ENCODE data around the gene ARSG. TPM values are rescaled to one million over a fixed set of nuclear protein-coding genes. Genes with fewer than 3 reads are reported as not detected.
A peak's percentile ranks its signal among the peaks of the same experiment; 100 is the strongest.

The ARSG gene
- total RNA-seq, 4 donors from 2014 or later: 9.1 to 28.3 (median 18.1) TPM

- no peak overlapping the region for H3K27ac ChIP-seq
- no peaks in the 10 kb centered on the region for H3K36me3 ChIP-seq
- H3K9me3 ChIP-seq: no peaks in the 10 kb centered on the region
- 72 to 81% methylated on average over 3 to 4 of the region's 4 CpGs for WGBS, 2 donors
- intact Hi-C loops (cut with DNase I): no loop called here
- DNase-seq: no peak
- H3K4me3 ChIP-seq (replicated peaks in 1 of 3): no peak overlapping the region
- no peaks in the 10 kb centered on the region for H3K4me1 ChIP-seq
- TF ChIP-seq POLR2A (IDR thresholded peaks at IDR 0.05) (no peak), CTCF (IDR thresholded peaks at IDR 0.05) (no peak)
- no peaks in the 10 kb centered on the region for H3K27me3 ChIP-seq
These were observed 53.4 kb downstream of the ARSG start for GRCh38 chr17:68344701-68345136.

GRCh38 chr17:68346448-68346847, 55.2 kb downstream of the ARSG start:
- Histone ChIP-seq H3K27me3 (no peaks in the 10 kb centered on the region), H3K27ac (no peak overlapping the region), H3K9me3 (no peaks in the 10 kb centered on the region), H3K4me1 (no peaks in the 10 kb centered on the region), H3K4me3 (replicated peaks in 1 of 3) (no peak overlapping the region), H3K36me3 (no peaks in the 10 kb centered on the region)
- DNase-seq: peak in 1 of 2 donors; percentile 10
- intact Hi-C loops (cut with DNase I): no loop called here
- no peak for TF ChIP-seq POLR2A (IDR thresholded peaks at IDR 0.05)
- no peak for TF ChIP-seq CTCF (IDR thresholded peaks at IDR 0.05)
- 81 to 90% methylated on average over 13 of the region's 13 CpGs for WGBS, 2 donors

- no peaks in the 10 kb centered on the region for H3K9me3 ChIP-seq
- H3K4me1 ChIP-seq: no peaks in the 10 kb centered on the region
- TF ChIP-seq POLR2A (IDR thresholded peaks at IDR 0.05) (no peak), CTCF (IDR thresholded peaks at IDR 0.05) (no peak)
- H3K4me3 ChIP-seq (replicated peaks in 1 of 3): no peak overlapping the region
- H3K27ac ChIP-seq: no peak overlapping the region
- H3K36me3 ChIP-seq: no peaks in the 10 kb centered on the region
- no peak for DNase-seq
- 89 to 90% methylated on average over 6 of the region's 6 CpGs for WGBS, 2 donors
- H3K27me3 ChIP-seq: no peaks in the 10 kb centered on the region
- intact Hi-C loops (cut with DNase I): no loop called here
These were observed 56.1 kb downstream of the ARSG start for GRCh38 chr17:68347380-68347779.

- Histone ChIP-seq H3K27ac (no peak overlapping the region), H3K4me1 (no peaks in the 10 kb centered on the region), H3K9me3 (no peaks in the 10 kb centered on the region), H3K4me3 (replicated peaks in 1 of 3) (no peak overlapping the region), H3K36me3 (no peaks in the 10 kb centered on the region), H3K27me3 (no peaks in the 10 kb centered on the region)
- no peak for DNase-seq
- WGBS, 2 donors: 73 to 94% methylated on average over 4 of the region's 4 CpGs
- no peak for TF ChIP-seq POLR2A (IDR thresholded peaks at IDR 0.05)
- no peak for TF ChIP-seq CTCF (IDR thresholded peaks at IDR 0.05)
- intact Hi-C loops (cut with DNase I): no loop called here
These were observed 57.9 kb downstream of the ARSG start for GRCh38 chr17:68349157-68349556.

GRCh38 chr17:68351395-68351794, 60.1 kb downstream of the ARSG start:
- no peaks in the 10 kb centered on the region for H3K36me3 ChIP-seq
- no peak overlapping the region for H3K4me3 ChIP-seq (replicated peaks in 1 of 3)
- H3K9me3 ChIP-seq: no peaks in the 10 kb centered on the region
- TF ChIP-seq POLR2A (IDR thresholded peaks at IDR 0.05) (no peak), CTCF (IDR thresholded peaks at IDR 0.05) (no peak)
- DNase-seq: no peak
- H3K4me1 ChIP-seq: no peaks in the 10 kb centered on the region
- WGBS, 2 donors: 75 to 81% methylated on average over 7 of the region's 7 CpGs
- no peak overlapping the region for H3K27ac ChIP-seq
- intact Hi-C loops (cut with DNase I): no loop called here
- H3K27me3 ChIP-seq: no peaks in the 10 kb centered on the region
